Activated CD4-positive, alpha-beta T cell treated with anti-CD3 and anti-CD28 coated beads, Interleukin-2, Interleukin-6, amounts not matched to agents 100 ng/mL and 50 ng/mL, durations not matched to agents 16 hours and 8 hours (primary cell): ENCODE results near the gene PHF12.
"Not testable (repeated sequence)": the region's sequence is repeated elsewhere in the genome, so short reads cannot be mapped to it uniquely, and the experiment has no call there.

Experiments used
- DNase-seq: peaks from one replicate; pipeline ENCODE4 v3.0.0-alpha.2; 2020

The PHF12 gene

GRCh38 chr17:28878981-28879380 is 72.3 kb downstream of the PHF12 start:
- peak; percentile 39 for DNase-seq

GRCh38 chr17:28878158-28878910 is 73.0 kb downstream of the PHF12 start:
- no peak for DNase-seq

- not testable (repeated sequence) for DNase-seq
These were observed 74.1 kb downstream of the PHF12 start for GRCh38 chr17:28877150-28877711.

- peak; percentile 29 for DNase-seq
These were observed 75.3 kb downstream of the PHF12 start for GRCh38 chr17:28875848-28876550.

DNA sequence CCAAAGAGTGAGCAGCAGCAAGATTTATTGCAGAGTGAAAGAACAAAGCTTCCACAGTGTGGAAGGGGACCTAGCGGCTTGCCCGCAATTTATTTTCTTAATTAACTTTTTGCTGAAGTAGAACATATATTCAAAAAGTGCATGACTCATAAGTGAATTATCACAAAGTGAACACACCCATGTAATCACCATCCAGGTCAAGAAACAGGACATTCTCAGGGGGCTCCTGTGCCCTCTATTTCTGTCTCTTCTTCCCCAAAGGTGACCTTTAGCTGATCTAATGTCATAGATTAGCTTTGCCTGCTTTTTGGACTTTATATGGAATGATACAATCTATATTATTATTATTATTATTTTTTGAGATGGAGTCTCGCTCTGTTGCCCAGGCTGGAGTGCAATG is 76.6 kb downstream of the PHF12 start:
- no peak for DNase-seq

GRCh38 chr17:28873839-28874238 is 77.5 kb downstream of the PHF12 start:
- DNase-seq, result no peak

DNA sequence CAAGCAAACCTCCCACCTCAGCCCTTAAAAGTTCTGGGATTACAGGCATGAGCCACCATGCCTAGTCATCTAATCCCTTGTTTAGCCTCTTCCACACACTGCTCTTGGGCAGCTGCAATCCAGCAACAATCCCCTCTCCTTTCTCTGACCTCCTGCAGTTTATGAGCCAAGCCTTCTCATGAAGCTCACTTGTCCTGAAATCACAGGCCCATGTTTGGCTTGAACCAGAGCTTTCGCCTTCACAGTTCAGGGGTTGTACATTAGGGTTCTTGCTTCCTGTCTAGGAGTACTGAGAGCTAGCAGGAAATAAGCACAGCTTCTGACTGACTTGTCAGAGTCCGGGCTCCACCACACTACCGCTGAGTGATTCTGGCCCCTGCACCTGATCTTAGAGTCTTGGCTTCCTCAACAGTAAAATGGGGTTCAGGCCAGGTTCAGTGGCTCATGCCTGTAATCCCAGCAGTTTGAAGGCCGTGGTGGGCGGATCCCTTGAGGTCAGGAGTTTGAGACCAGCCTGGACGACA is 80.2 kb downstream of the PHF12 start:
- peak; percentile 79 for DNase-seq

- no peak for DNase-seq
These were observed 84.0 kb downstream of the PHF12 start for GRCh38 chr17:28867276-28867675.

DNA sequence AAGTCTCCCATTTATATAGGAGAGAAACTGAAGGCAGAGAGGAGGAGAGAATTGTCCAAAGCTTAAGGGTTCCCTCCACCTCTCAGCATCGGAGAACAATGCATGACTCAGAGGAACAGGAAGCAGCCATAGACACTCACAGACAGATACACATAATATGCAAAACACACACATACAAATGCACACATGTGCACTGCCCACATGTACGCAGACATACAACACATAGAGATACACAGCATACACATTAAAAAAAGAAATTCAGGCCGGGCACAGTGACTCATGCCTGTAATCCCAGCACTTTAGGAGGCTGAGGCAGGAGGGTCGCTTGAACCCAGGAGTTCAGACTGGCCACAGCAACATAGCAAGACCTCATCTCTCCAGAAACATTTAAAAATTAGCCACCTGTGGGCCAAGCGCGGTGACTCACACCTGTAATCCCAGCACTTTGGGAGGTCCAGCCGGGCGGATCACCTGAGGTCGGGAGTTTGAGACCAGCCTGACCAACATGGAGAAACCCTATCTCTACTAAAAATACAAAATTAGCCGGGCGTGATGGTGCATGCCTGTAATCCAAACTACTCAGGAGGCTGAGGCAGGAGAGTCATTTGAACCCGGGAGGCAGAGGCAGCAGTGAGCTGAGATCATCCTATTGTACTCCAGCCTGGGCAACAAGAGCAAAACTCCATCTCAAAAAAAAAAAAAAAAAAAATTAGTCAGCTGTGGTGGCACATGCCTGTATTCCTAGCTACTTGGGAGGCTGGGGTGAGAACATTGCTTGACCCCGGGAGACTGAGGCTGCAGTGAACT is 85.2 kb downstream of the PHF12 start:
- DNase-seq, result peak; percentile 17

DNA sequence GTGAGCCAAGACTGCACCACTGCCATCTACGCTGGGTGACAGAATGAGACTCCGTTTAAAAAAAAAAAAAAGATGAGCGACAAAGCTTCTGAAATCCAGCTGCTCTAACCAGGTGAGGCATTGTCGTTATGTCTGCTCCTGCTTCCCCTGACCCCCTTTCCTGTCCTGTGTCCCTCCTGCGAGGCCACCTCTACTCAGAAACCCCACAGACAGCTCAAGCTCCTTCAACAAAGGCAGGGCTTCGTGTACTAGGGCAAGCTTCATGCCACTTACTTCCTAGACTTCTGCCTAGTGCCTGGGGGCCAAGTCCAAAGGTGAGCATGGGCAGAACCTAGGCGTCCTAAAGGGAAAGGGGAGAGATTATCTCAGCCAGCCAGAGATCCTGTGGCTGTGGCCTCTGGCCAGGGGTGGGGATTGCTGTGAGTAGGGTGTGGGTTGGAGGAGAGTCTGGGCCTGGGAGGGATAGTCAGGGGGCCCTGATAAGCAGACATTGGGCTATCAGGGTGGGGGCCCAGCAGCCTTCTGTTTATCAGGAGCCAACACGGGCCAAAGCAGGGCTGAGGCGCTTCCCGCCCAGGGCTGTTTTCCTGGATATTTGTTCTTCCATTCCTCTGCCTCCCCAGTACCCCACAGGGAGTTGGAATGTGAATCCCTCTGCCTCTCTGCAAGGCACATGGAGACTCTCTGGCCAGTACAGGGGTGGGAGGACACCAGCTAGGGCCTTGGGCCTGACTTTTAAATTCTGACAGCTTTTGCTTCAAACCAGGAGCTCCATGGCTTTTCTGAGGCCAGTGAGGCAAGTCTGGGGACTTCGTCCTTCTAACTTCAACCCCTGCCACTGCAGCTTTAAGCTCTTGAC is 86.1 kb downstream of the PHF12 start:
- no peak for DNase-seq

- no peak for DNase-seq
These were observed 87.4 kb downstream of the PHF12 start for GRCh38 chr17:28863953-28864352.

- DNase-seq, result no peak
These were observed 88.8 kb downstream of the PHF12 start for GRCh38 chr17:28862561-28862960.

DNA sequence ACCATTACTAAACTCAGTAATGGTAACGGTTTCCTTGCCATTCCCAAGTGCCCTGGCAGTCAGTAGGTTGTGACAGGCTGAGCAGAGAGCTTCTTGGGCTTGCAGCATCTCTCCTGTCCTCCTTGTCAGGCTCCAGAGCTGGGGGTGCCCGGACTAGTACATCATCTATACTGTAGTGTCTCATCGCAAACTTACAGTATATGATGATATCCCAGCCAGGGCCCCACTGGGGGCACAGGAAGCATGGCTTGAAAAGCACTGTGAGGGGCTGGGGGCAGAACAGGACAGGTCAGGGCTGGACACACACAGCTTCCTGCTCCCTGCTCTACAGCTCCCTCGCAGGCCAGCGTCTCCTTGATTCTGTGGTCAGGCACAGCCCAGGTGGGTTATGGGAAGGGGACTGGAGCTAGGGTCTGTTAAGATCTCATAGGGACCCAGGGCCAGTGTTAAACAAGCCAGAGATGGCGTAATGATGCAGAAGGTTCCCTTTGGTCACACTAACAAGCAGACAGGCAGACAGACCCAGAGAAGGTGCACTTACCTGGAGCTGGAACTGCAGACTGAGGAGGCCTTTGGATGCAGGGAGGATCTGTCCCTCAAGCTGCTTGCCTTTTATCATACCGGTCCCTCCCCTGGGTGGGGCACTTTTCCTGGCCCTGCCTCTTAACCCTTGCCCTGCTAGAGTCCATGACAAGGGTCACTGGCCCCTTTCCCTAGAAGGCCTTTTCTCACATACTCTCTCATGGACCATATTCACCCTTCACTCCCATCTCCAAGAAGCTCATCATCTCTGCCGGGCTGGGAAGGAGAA is 89.7 kb downstream of the PHF12 start:
- no peak for DNase-seq

- no peak for DNase-seq
These were observed 90.9 kb downstream of the PHF12 start for GRCh38 chr17:28860363-28860808.

DNA sequence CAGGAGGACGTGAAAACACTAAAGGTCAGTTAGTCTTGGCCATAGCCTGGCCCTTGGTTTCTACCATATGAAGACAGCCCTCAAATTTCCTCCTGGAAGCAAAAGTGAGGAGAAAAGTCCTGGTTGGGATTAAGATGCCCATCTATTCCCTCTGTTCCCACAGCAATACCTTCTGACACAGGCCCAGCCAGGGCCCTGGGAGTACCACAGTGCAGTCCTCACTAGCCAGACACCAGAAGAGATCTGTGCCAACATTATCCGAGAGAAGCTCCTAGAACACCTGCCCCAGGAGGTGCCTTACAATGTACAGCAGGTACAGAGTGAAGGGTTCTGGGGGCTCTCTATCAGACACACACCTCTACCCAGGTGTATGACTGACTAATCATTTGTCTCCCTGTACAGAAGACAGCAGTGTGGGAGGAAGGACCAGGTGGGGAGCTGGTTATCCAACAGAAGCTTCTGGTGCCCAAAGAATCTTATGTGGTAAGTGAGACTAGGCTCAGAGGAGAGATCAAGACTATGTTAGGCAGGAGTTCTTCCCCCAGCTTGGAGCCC is 92.4 kb downstream of the PHF12 start:
- no peak for DNase-seq

GRCh38 chr17:28857905-28858800 is 93.2 kb downstream of the PHF12 start:
- no peak for DNase-seq

GRCh38 chr17:28856028-28856574 is 95.2 kb downstream of the PHF12 start:
- no peak for DNase-seq

- no peak for DNase-seq
These were observed 96.0 kb downstream of the PHF12 start for GRCh38 chr17:28855336-28855679.
